ENCODE data around the gene ARHGEF28.

GRCh38 chr5:73596705-73597328 is 29.2 kb upstream of the ARHGEF28 start:
- TF ChIP-seq CTCF (IDR thresholded peaks at IDR 0.05) (peak in 3 of 7 experiments; percentile 15 to 46 (median 45)), POLR2A (IDR thresholded peaks at IDR 0.05) (no peak), EP300 (IDR thresholded peaks at IDR 0.05) (no peak)
